Measurements from ENCODE around the gene SRGAP1. TPM values are rescaled to one million over a fixed set of nuclear protein-coding genes. Genes with fewer than 3 reads are reported as not detected.

The SRGAP1 gene
- total RNA-seq, 6 experiments from 2014 or later: 1.3 to 5.0 (median 3.0) TPM

DNA sequence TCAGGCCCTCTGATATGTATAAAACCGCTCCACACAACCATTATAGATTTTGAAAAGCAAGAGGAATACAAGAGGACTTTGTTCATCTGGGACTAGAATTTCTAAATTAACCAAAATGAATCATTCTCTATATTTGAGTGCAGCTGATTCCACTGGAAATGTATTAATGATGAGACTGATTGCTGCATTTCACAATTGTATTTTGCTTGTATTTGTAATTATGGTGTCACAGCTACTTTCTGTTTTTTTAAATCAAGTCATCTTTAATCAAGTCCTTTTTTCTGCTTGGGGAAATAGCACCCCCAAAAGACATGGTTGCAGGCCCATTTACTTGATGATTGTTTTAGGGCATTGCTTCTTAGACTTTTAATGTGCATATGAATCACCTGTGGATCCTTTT, 215.2 kb downstream of the SRGAP1 start:
- TF ChIP-seq, protein P1, sequence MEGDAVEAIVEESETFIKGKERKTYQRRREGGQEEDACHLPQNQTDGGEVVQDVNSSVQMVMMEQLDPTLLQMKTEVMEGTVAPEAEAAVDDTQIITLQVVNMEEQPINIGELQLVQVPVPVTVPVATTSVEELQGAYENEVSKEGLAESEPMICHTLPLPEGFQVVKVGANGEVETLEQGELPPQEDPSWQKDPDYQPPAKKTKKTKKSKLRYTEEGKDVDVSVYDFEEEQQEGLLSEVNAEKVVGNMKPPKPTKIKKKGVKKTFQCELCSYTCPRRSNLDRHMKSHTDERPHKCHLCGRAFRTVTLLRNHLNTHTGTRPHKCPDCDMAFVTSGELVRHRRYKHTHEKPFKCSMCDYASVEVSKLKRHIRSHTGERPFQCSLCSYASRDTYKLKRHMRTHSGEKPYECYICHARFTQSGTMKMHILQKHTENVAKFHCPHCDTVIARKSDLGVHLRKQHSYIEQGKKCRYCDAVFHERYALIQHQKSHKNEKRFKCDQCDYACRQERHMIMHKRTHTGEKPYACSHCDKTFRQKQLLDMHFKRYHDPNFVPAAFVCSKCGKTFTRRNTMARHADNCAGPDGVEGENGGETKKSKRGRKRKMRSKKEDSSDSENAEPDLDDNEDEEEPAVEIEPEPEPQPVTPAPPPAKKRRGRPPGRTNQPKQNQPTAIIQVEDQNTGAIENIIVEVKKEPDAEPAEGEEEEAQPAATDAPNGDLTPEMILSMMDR (IDR thresholded peaks at IDR 0.05): no peak
- no peak for TF ChIP-seq POLR2A (IDR thresholded peaks at IDR 0.05)
- H3K4me3 ChIP-seq: no peak overlapping the region
- no peak for DNase-seq
- no peaks in the 10 kb centered on the region for H3K9me3 ChIP-seq
- intact Hi-C loops (cut with DNase I): no loop called here
- no peak overlapping the region for H3K27ac ChIP-seq
- H3K4me1 ChIP-seq: no peaks in the 10 kb centered on the region
- no peaks in the 10 kb centered on the region for H3K27me3 ChIP-seq
- no peaks in the 10 kb centered on the region for H3K36me3 ChIP-seq
- ATAC-seq: no peak
- WGBS (ENCODE audit: insufficient coverage, low coverage, low lambda C conversion rate, missing lambda C conversion rate): 81% methylated on average over 1 of the region's 1 CpG

DNA sequence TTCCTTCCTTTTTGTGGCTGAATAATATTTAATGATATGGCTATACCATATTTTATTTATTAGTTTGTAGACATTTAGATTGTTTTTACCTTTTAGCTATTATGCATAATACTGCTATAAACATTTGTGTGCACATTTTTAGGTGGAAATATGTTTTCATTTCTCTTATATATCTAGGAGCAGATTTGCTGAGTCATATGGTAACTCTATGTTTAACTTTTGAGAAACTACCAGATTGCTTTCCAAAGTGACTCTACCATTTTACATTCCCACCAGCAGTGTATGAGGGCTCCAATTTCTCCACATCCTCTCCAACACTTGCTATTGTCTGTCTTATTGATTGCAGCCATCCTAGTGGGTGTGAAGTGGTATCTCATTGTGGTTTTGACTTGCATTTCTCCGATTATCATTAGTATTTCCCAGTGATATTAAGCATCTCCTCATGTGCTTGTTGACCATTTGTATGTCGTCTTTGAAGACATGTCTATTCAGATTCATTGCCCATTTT, 217.4 kb downstream of the SRGAP1 start:
- ATAC-seq: no peak
- WGBS (ENCODE audit: insufficient coverage, low coverage, low lambda C conversion rate, missing lambda C conversion rate): 85% methylated on average over 2 of the region's 2 CpGs
- no peak for DNase-seq

DNA sequence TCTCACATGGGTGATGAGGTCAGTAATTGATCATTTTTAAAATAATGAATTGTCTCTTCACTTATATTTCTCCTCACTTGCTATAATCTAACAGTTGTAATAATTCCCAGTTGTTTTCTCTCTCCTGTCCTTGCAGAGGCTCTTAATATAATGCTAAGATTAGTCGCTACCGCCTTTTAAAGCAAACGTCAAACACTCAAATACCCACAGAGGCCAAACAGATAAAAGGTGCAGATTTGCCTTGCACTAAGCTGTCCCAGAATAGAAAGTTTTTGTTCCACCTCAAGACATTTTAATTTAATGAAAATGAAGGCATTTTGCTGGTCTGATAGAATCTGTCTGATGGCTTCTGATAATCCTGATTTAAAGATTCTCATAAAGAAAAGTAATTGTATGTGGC, 218.6 kb downstream of the SRGAP1 start:
- H3K27me3 ChIP-seq: no peaks in the 10 kb centered on the region
- H3K4me3 ChIP-seq: no peak overlapping the region
- WGBS (ENCODE audit: insufficient coverage, low coverage, low lambda C conversion rate, missing lambda C conversion rate): 82% methylated on average over 3 of the region's 3 CpGs
- DNase-seq (no peak), ATAC-seq (no peak)
- H3K36me3 ChIP-seq: no peaks in the 10 kb centered on the region
- no peak overlapping the region for H3K27ac ChIP-seq
- H3K9me3 ChIP-seq: no peaks in the 10 kb centered on the region
- H3K4me1 ChIP-seq: no peaks in the 10 kb centered on the region
- TF ChIP-seq, protein P1 (IDR thresholded peaks at IDR 0.05): no peak
- TF ChIP-seq POLR2A (IDR thresholded peaks at IDR 0.05): no peak
- intact Hi-C loops (cut with DNase I): no loop called here

More for the DNA sequence above, 217.4 kb downstream of the SRGAP1 start:
- H3K4me1 ChIP-seq: no peaks in the 10 kb centered on the region
- TF ChIP-seq, protein P1 (IDR thresholded peaks at IDR 0.05): no peak
- no peak for TF ChIP-seq POLR2A (IDR thresholded peaks at IDR 0.05)
- no peaks in the 10 kb centered on the region for H3K36me3 ChIP-seq
- no peaks in the 10 kb centered on the region for H3K9me3 ChIP-seq
- H3K4me3 ChIP-seq: no peak overlapping the region
- no peak overlapping the region for H3K27ac ChIP-seq
- intact Hi-C loops (cut with DNase I): no loop called here
- no peaks in the 10 kb centered on the region for H3K27me3 ChIP-seq

DNA sequence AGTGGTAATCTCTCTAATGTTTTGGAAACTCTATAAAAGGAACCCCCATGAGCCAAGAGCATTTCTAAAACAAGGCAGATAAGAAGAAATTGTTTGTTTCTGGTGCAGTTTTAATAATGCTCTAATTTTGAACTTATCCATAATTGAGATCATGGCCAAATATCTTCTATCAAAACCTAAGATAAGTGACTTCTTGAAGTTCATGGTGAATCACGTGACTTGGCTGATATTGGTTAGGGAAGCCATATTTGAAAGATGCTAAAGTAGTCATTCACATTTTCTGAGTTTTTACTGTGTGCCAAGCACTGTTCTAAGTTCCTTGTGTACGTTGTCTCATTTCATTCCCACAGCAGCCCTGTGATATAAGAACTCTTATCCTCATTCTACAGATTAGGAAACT, 219.7 kb downstream of the SRGAP1 start:
- no peak overlapping the region for H3K27ac ChIP-seq
- intact Hi-C loops (cut with DNase I): no loop called here
- 80% methylated on average over 2 of the region's 2 CpGs for WGBS (ENCODE audit: insufficient coverage, low coverage, low lambda C conversion rate, missing lambda C conversion rate)
- no peak for DNase-seq
- no peaks in the 10 kb centered on the region for H3K9me3 ChIP-seq
- H3K27me3 ChIP-seq: no peaks in the 10 kb centered on the region
- TF ChIP-seq, protein P1 (IDR thresholded peaks at IDR 0.05): no peak
- TF ChIP-seq POLR2A (IDR thresholded peaks at IDR 0.05): no peak
- H3K36me3 ChIP-seq: no peaks in the 10 kb centered on the region
- no peak overlapping the region for H3K4me3 ChIP-seq
- no peak for ATAC-seq
- H3K4me1 ChIP-seq: no peaks in the 10 kb centered on the region

DNA sequence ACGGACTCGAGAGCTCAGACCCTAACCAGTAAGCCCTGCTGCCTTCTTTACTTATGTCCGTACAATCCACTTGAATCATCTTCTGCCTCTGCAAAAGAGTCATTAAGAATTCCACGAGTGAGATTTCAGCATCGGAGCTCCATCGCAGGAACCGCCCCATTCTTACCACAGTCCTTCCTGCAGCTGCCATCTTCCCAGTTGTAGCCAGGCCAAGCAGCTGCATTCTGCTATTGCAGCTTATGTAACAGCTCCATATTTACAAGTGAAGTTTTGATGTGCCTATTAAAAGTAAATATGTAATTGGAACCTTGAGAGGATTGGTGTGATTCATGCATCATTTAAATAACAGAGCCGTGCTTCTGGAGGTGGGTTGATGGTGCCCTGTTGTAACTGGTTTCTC, 220.2 kb downstream of the SRGAP1 start:
- ATAC-seq: no peak

More for the DNA sequence above, 220.2 kb downstream of the SRGAP1 start:
- no peaks in the 10 kb centered on the region for H3K4me1 ChIP-seq
- no peaks in the 10 kb centered on the region for H3K27me3 ChIP-seq
- H3K9me3 ChIP-seq: no peaks in the 10 kb centered on the region
- H3K4me3 ChIP-seq: no peak overlapping the region
- H3K27ac ChIP-seq: no peak overlapping the region
- intact Hi-C loops (cut with DNase I): no loop called here
- no peak for TF ChIP-seq POLR2A (IDR thresholded peaks at IDR 0.05)
- TF ChIP-seq, protein P1 (IDR thresholded peaks at IDR 0.05): no peak
- no peak for DNase-seq
- no peaks in the 10 kb centered on the region for H3K36me3 ChIP-seq
- WGBS (ENCODE audit: insufficient coverage, low coverage, low lambda C conversion rate, missing lambda C conversion rate): 93% methylated on average over 8 of the region's 8 CpGs

Data from right lobe of liver (tissue), 6 donors.